Upper lobe of left lung (tissue), 4 donors: Measurements from ENCODE around the gene POC5.

Experiments used
- EP300 ChIP-seq, 4 donors: sonication (generic); formaldehyde crosslinking; IDR thresholded peaks; one replicate each; pipeline ENCODE4 v1.5.1; 2017; ENCODE audit warnings: antibody characterized with exemption in 4 of 4, control low read depth in 2 of 4
- POLR2A ChIP-seq, 4 donors: fragments of 450-650 bp; IDR thresholded peaks; one replicate each; pipeline ENCODE4 v1.5.1; 2016 to 2017; ENCODE audit warnings: antibody characterized with exemption in 4 of 4, mild to moderate bottlenecking in 2 of 4

GRCh38 chr5:75637949-75638348 lies 79.3 kb downstream of the POC5 start:
- no peak for TF ChIP-seq POLR2A (IDR thresholded peaks at IDR 0.05)
- no peak for TF ChIP-seq EP300 (IDR thresholded peaks at IDR 0.05)
